EH (cell line): ENCODE results near the gene CEP43.

Source experiments
- DNase-seq: peaks from one replicate; pipeline ENCODE4 v3.0.0-alpha.2; 2015; ENCODE audit warnings: low read depth

CEP43 gene

DNA sequence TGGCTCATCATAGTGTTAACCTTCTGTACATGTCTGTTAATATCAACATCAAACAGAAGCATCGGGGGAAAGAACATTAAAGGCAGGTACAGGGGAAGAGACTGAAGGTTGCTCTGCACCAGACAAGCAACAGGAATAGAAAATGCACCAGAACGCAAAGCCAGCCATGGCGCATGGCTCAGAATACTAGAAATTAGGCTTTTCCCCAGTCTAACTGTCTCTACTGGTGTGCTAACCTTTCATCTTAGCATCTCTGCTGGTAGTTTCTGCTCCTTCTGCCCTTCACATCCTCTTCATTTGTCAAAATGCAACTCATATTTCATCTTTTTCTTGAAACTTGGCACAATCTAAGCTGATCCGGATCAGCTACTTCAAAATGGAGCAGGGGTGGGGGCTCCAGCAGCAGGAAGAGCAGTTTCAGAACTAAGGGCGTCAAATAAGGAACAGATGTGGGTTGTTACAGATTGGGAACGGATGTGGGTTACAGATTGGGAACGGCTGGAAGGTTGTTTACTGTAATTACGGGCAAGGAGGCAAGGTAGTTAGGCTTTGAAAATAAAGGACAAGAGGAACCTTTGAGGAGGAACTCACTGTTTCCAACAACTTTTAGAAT is 29.7 kb upstream of the CEP43 start:
- DNase-seq: peak; percentile 17

DNA sequence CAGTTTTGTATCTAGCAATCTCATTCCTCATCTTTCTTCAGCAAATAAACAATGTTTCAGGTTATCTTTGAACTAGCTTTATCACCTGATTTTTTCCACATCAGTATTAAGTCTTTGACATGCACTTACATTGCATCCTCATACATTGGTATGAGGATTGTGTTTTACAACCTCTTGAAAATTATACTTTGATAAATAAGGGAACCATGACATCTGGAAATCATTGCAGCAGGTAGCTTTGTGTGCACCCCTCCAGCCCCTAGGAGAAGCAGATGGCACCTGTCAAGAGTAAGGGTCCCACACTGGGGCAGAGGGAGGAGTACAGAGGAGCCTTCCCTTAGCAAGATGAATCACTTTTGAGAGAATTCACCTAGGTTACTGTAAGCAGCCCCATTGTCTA is 29.1 kb upstream of the CEP43 start:
- DNase-seq: no peak

DNA sequence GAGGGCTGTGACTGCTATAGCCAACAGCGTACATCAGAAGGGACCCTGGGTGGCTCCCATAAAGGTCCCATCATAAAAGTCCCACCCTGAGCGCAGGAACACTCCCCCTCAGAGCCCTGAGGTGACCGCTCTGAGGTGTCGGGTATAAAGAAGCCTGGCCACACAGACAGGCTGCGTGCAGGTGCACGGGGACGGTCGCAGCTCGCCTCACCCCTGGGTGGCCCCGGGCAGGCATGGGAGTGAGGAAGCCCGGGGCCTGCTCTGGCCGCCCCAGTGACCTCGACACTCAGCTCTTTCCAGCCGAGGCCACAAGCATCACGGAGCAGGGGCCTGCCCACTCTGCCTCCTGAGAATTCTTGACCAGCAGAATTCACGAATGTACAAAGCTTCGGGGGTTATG is 28.4 kb upstream of the CEP43 start:
- DNase-seq: no peak

DNA sequence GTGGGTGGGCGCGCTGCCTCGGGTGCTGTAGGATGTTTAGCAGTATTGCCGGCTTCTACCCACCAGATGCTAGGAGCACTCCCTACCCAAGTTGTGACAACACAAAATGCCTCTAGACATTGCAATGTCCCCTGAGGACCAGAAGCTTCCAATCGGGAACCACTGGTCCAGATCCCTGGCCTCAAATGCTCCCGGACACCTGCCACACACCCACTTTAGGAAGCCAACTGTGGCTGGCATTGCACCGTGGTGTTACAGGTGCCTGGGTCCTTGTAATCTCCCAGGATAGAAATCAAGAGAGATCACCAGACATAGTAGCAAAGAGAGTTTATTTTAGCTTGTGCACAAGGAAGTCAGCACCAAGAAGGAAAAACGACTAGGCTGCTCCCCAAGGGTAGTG is 27.9 kb upstream of the CEP43 start:
- no peak for DNase-seq

DNA sequence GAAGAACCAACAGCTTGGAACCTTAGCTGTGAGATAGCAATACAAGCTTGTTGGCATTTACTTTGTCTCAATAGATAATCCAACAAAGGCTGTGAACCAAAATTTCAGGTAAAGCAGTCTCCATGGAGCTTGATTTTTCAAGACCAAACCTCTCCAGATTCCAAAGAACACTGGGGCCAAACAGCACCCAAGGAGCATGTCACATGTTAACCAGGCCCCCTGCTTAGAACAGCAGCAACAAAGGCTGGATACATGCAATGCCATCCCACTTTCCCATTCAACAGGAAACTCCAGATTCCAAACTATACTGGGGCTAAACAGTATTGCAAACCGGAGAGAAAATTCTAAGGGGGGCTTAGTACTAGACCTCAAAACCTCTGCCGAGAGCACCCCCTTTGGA is 27.1 kb upstream of the CEP43 start:
- no peak for DNase-seq

DNA sequence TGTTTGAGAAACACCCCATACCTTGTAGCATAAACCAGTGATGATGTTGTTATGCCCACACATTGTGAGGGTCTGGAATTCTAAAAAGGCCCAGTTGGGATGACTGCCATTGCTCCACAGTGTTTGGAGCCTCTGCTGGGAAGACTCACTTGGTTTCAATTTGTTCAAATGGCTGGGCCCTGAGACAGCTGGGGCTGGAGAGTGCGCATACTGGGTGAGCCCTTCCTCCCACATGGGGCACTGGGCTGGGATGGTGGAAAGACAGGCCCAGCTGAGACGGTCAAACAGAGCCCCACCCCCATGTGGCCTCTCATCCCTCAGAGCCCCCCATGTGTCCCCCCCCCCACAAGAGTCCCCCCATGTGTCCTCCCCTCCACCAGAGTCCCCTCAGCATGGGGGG is 22.6 kb upstream of the CEP43 start:
- DNase-seq: no peak

DNA sequence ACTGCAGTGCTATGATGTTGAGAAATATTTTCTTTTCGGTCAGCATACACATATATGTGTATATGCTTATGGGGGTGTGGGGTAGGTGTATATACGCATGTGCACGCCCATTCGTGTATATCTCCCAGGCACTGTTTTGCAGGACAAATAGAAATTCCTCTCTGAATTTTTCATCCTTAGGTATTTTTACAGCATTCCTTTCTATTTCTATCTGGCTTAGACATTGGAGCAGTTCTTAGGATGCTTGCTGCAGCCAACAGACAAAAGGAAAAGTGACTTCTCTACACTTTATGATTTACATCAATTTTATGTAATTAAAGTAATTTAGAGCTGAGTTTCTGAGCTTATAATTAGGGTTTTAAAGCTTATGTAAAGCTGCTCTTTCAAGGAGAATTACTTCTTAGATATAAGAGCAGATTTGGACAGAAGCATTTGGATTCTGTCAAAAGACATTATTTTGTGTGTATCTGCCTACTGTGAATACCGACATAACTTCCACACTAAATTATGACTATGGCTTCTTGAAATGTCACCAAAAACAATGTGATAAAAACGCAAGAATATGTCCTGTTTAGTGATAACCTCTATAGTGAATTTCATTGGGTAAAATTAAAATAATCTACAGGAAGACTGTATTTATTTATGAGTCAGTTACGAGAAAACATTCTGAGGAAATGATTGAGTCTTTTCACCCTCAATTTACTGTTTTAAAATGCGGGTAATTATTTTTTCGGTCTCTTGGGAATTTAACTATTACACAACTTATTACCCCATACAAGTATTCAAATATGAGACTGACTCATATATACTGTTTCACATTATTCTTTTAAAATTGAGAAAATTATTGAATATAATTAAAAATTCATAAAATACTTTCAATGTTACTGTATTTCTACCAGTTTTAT is 21.3 kb upstream of the CEP43 start:
- peak; percentile 45 for DNase-seq

DNA sequence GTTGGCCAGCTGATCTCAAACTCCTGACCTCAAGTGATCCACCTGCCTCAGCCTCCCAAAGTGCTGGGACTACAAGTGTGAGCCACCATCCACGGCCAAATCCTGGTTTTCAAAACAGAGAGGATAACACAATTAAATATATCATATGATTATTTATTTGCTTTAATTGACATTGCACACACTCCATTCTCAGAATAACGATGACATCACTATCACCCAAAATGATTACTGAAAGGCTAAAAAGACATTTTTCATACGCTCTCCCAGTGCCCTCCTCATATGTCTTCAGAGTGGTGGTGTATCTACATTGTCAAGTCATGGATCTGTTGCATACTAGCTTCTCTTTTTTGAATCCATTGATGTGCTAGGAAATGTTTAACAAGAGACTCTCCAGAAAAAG is 18.5 kb upstream of the CEP43 start:
- no peak for DNase-seq

DNA sequence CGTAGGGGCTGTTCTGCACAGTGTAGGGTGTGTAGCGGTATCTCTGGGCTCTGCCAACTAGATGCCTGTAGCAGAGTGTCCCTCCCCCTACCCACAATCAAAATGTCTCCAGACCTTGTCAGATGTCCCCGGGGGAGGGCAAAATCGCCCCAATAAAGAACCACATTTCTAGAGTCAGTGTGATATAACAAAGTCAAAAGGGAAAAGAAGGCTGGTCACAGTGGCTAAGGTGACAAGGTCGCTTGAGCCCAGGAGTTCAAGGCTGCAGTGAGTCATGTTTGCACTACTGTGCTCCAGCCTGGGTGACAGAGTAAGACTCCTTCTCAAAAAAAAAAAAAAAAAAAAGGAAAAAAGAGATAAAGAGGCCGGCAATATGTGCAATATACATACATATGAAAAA is 11.7 kb upstream of the CEP43 start:
- DNase-seq: no peak

DNA sequence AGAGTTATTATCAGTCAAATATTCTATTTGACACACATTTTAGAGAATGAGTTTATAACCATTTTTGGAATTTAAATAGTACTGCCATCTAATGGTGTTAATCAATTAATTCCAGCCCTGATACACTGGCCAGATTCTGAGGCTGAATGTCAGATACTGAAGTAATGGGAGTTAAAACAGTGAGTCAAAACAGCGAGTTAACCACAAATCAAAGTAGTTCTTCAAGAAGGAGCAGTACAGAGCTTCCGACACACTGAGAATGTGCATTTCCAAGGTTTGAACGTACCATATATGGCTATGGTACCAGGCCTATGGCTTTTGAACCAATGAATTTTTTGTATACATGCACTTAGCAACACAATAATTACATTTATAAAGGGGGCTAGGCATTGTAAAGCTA is 11.3 kb upstream of the CEP43 start:
- DNase-seq: no peak

DNA sequence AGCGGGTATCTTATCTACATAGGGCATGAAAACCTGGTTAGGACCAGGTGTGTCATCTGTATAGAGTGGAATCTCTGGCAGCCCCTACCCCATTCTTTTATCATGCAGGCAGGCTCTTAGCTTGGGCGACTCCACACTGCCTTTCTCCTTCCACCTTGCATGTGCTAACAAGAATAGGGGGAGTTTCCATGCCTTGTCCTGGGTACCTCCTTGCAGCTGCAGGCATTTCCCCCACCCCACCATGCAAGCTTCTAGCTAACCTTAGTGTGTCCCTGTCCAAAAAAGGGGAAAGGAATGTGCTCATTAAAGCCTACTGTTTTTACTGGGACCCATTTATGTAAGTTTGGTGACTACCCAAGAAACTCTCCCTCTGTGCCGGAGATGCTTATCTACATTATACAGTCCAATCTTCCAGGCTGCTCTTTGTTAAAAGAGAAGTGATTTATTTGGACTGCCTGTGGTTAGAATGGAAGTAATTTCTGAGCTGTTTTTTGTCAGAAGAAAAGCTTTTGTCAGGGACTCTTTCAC is 10.5 kb upstream of the CEP43 start:
- peak; percentile 49 for DNase-seq

DNA sequence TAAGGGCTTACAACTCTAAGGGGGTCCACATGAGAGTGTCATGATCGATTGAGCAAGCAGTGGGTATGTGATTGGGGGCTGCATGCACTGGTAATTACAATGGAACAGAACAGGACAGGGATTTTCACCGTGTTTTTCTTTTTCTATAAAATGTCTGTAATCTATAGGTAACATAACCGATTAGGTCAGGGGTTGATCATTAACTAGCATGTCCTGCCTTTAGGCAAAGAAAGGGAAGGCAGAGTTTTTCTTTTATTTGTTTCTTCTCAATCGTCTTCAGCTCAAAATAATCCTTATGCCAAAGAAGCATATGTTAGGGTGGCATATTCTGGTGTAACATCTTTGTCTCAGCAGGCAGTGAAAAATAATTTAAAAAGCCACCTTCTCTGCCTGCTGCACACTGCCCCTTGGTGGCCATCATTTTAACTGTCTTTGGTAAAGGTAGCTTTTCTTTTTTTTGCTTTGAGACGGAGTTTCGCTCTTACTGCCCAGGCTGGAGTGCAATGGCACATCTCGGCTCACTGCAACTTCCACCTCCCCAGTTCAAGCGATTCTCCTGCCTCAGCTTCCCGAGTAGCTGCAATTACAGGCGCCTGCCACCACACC is 9.7 kb upstream of the CEP43 start:
- peak; percentile 57 for DNase-seq

DNA sequence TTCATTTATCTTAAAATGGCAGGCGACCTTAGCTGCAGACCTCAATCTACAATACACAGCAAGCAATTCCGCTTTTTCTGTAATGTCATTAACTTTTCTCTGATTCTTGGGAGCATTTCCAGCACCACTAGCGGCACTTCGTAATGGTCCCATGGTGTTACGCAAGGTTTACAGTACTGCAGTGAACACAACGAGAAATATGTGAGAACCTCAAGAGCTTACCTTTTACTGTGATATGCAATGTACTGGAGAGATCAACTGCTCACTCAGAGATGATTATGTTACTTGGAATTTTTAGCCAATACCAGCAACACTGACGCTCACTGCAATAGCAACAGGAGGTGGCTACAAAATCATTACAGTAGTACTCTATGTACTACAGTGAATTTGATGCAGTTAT is 2.8 kb upstream of the CEP43 start:
- DNase-seq: peak; percentile 43

DNA sequence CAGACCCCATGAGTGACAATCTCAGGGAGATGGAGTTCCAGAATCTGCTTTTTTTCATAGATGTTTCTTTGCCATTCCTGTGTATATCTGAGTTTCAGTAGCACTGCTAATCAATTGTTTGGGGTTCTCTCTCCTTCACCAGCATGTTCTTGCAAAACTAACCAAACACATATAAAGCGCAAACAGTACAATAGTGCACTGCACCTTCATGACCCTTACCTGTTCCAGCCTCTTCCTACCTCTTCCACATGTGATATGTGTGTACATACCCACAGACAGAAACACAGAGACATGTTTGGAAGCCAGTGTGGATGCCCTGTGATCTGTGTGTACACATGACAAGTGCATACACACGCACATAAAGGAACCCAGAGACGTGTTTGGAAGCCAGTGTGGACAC is 1.8 kb upstream of the CEP43 start:
- DNase-seq: no peak

DNA sequence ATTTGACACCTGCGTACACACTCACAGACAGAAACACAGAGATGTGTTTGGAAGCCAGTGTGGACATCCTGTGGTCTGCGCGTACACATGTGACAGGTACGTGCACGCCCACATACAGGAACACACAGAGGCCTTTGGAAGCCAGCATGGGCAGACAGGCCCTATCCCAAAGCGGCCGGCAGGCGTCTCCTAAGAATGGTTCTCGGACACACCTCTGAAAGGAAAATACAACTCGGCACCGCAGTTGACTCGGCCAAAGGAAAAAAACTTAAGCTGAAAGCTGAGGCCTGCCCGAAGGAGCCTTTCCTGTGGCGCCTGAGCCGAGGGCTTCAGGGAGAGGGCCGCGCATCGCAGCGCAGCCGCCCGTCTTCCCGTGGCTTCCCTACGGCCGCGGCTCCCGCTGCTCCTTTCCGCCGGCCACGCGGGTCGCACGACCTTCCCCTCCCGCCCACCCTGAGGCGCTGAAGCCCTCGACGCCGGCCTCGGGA is 1.4 kb upstream of the CEP43 start:
- peak; percentile 76 for DNase-seq

DNA sequence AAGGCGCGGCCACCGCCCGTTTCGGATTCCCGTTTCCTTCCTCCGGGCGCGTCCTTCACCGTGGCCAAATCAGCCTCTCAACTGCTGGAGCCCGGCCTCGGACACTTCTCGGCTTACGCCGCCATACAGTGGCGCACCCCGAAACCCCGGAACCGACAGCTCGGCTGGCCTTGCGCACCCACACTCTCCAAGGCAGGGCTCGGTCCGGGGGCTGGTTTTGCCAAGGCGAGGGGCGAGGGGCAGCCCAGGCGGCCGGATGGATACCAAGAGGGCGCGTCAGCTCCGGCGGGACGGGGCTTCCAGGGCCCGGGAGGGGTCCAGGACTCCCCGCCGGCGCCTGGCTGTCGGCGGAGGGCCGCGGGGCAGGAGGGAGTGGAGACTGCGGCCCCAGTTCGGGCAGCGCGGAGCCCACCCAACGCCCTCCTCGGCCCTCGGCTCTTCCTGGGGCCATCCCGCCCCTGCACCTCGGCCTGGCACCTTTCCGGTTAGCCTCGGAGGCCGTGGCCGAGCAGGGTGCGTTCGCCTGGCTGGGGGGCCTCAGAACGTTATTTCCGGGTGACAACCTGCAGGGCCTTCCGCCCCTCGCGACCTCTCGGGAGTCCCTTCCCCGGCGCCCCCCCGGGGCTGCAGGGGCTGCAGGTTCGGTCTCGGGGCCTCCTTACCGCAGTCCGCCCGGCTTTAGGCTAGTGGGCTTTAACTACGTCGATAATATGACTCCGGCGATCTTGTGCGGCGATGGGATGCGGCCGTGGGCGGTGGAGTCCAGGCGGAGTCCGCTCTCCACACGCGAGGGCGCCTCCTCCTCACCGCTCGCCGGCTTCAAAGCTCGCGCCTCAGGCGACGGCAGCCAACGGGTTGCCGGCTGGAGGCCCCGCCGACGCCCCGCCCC is 697 bp upstream of the CEP43 start:
- no peak for DNase-seq

DNA sequence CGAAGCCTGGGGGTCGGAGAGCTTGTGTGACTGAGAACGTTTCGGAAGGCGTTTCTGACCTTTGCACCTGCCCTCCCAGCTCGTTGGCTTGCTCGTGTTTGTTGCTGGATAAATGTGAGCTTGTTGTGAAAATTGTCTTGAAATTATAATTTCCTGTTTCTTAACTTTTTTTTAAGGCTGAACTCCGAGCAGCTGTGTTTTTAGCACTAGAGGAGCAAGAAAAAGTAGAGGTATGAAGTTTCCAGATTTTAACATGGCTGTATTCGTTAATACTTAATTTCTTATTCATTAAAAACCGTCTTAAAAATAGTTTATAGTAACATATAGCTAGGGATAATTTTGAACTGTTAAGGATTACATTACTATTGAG is 672 bp downstream of the CEP43 start:
- no peak for DNase-seq

DNA sequence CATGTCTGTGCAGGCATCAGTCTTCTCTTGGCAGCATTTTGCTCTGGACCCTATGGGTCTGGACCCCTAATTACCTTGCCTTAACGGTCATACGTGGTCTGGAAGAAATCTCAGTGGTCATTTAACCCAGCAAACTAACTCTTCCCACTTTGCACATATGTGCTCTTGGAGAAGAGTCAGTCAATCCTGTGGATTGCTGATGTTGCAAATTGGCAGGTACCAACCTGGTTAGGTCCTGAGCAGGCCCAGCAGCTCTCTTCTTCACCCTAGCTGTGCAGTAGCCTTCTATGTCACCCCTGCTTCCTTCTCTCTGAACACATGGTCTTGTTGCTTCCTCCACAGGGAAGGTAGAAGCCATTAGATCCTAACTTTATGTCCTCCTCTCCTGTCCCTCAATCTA is 1.6 kb downstream of the CEP43 start:
- no peak for DNase-seq

DNA sequence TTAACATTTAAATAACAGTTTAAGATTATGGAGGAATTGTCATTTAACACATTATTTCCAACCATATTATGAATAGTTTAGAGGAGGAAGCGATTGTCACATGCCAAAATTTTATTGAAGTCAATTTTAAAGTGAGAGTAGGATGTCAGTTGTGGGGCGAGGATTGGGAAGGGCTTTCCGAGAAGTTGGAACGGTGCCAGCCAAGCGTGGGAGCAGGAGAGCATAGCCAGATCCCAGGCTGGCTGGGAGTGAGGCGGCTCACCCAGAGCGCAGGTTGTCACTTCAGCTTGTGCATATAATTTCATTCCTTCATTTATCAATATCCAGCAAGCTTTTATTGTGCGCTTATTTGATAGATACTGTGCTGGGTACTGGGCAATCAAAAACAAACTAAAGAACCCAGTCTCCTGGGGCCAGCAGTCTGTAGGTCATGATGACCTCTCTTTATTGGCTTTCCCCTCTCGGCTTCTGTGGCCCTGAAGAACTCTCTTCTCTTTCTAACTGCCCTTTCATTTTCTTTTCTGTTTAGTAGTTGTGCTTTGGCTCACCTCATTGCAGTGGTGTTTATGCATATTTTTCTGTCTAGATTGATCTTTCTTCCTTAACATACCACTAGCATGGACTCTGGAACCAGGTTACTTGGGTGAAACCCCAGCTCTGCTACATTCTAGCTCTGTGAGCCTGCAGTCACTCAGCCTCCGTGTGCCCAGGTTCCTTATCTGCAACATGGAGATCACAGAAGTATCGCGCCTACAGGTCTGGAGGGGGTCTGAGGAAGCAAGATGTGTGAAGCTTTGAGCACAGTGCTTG is 6.4 kb downstream of the CEP43 start:
- DNase-seq: no peak

DNA sequence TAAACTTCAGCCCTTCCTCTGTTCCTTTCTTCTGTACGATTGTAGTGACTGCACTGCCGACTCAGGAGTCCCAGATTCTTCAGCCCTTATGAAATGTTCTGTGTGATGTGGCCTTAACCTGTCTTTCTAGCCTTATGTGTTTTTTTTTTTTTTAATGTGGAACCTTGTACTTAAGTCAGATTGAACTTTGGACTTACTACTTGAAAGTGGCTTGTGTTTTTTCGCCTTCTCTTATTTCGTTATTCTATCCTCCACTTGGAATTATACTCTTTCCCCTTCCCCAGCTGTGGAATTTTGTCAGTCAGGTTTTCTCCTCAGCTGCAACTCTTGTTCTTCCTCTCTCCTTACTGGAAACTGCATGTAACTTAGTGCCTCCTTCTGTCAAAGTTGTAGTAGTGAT is 8.8 kb downstream of the CEP43 start:
- no peak for DNase-seq

DNA sequence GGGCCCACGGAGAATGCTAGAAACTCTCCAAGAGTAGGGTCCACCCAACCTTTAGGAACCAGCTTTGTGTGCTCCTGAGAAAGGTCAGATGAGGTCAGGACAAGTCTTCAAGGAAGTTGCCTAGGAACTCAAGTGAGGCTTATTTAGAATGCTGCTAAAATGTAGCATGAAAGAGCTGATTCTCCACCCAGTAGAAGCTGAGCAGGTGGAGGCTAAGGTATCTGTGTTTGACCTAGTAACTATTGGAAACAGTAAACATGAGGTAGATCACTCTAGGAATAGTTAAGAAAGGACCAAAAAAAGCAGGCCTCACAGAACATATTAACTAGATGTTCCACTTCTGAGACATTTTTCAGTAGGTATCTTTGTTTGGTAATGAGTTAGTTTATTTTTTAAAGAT is 13.9 kb downstream of the CEP43 start:
- DNase-seq: no peak
